PC-9 (cell line): ENCODE results near the gene DAP3. TPM values are rescaled to one million over a fixed set of nuclear protein-coding genes. Genes with fewer than 3 reads are reported as not detected.
"Not testable (repeated sequence)": the region's sequence is repeated elsewhere in the genome, so short reads cannot be mapped to it uniquely, and the experiment has no call there.

Experiments
- BruUV-seq: library from RNA; stranded (reverse); fragments of 400-500 nt; replicated peaks from 2 replicates; lab custom pipeline; 2021; lab: Mats Ljungman, UMichigan
- CTCF ChIA-PET: fragments of 300-600 bp; sonication (Branson Sonifier 250); formaldehyde crosslinking; loops from one replicate; lab custom pipeline; 2022; ENCODE audit warnings: antibody characterized with exemption; lab: Charles Lee
- POLR2A ChIA-PET: fragments of 300-600 bp; sonication (Branson Sonifier 250); formaldehyde crosslinking; loops from one replicate; lab custom pipeline; 2022; ENCODE audit warnings: antibody characterized with exemption; ENCODE audit not compliant: unreplicated experiment; lab: Charles Lee
- DNase-seq, 2 experiments: peaks; one replicate each; pipeline versions ENCODE4 v3.0.0 to v3.0.0-alpha.2; 2015 to 2022; ENCODE audit warnings: mixed read lengths in 1 of 2
- H2AFZ ChIP-seq: fragments of 200-600 bp; sonication (generic); 2 replicates; pipeline ENCODE4 v1.8.1; 2017; ENCODE audit warnings: antibody characterized with exemption
- H3F3A ChIP-seq: fragments of 200-600 bp; sonication (generic); 2 replicates; pipeline ENCODE4 v1.8.1; 2017; ENCODE audit warnings: antibody characterized with exemption, mild to moderate bottlenecking, low read depth; ENCODE audit not compliant: insufficient read depth
- H3K27ac ChIP-seq: fragments of 200-600 bp; sonication (generic); 2 replicates; pipeline ENCODE4 v1.6.1; 2016; ENCODE audit warnings: mixed run types
- H3K27me3 ChIP-seq: fragments of 200-600 bp; sonication (generic); 2 replicates; pipeline ENCODE4 v1.6.1; 2016; ENCODE audit warnings: low read depth, mixed run types; ENCODE audit not compliant: insufficient read depth
- H3K36me3 ChIP-seq: fragments of 200-600 bp; sonication (generic); 2 replicates; pipeline ENCODE4 v1.6.1; 2016; ENCODE audit warnings: low read depth, mixed run types
- H3K4me1 ChIP-seq: fragments of 200-600 bp; sonication (generic); replicated peaks from 2 replicates; pipeline ENCODE4 v1.6.1; 2016; ENCODE audit warnings: mixed run types; ENCODE audit not compliant: insufficient read depth
- H3K4me2 ChIP-seq: fragments of 200-600 bp; sonication (generic); 2 replicates; pipeline ENCODE4 v1.6.1; 2017; ENCODE audit warnings: mixed run types
- H3K4me3 ChIP-seq: fragments of 200-600 bp; sonication (generic); 2 replicates; pipeline ENCODE4 v1.6.1; 2016; ENCODE audit warnings: mixed run types
- H3K79me2 ChIP-seq: fragments of 200-600 bp; sonication (generic); 2 replicates; pipeline ENCODE4 v1.6.1; 2017; ENCODE audit warnings: low read depth, mixed run types
- H3K9me2 ChIP-seq: fragments of 200-600 bp; sonication (generic); 2 replicates; pipeline ENCODE4 v1.8.1; 2017; ENCODE audit warnings: mild to moderate bottlenecking; ENCODE audit not compliant: insufficient read depth
- H3K9me3 ChIP-seq: fragments of 200-600 bp; sonication (generic); 2 replicates; pipeline ENCODE4 v1.8.1; 2016; ENCODE audit warnings: low read depth; ENCODE audit not compliant: insufficient read depth
- H4K20me1 ChIP-seq: fragments of 200-600 bp; sonication (generic); 2 replicates; pipeline ENCODE4 v1.8.1; 2017; ENCODE audit not compliant: insufficient read depth
- EZH2 ChIP-seq: fragments of 200-600 bp; sonication (generic); IDR thresholded peaks from 2 replicates; pipeline ENCODE4 v1.8.0; 2017; ENCODE audit warnings: antibody characterized with exemption, low read depth
- intact Hi-C: fragments of 100-400 bp; cut with micrococcal nuclease; formaldehyde crosslinking; loops from one replicate; pipeline ENCODE4 v1.10.0; 2022; ENCODE audit not compliant: unreplicated experiment
- total RNA-seq: library from RNA; stranded (reverse); gene quantifications from 2 replicates; pipeline ENCODE4 v1.2.3, GENCODE V29; 2021
- TF ChIP-seq, protein P1 (sequence below): fragments of 200-600 bp; sonication (generic); conservative IDR thresholded peaks from 2 replicates; pipeline ENCODE4 v1.6.1; 2017; ENCODE audit warnings: mixed run types, antibody characterized with exemption, mild to moderate bottlenecking, moderate library complexity

The DAP3 gene
- total RNA-seq, 1 experiment from 2014 or later = 111 TPM

DNA sequence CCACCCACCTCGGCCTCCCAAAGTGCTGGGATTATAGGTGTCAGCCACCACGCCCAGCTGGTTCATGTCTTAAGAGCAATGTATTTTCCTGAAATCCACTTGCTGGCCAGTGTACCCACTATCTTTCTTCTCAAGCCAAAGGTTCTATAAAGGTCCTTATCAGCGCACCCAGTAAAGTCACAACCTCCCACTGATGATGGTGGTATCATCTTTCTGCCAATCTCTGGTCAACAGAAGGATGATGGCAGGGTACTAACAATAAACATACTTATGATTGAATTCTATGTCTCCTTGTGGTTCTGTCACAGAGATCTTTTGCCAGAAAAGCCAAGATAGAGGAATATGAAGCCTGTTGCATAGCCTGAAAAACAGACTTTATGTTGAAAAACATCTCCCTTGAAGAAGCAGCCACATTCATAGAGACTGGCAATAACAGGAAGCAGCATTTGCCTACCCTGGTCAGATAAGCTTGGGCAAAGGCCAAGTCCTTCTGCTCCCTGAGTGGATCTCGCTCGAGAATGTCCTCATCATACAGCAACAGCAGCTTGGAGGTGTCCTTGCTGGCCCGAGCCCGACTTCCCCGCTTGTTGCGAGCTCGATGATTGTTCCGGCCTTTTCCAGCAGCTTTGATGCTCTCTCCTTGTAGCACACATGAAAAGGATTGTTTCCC lies 73.0 kb downstream of the DAP3 start:
- H3K27me3 ChIP-seq = no peaks in the 10 kb centered on the region
- no peak overlapping the region for H3K27ac ChIP-seq
- DNase-seq = no peak
- H3K36me3 ChIP-seq = peaks cover 35% of the 10 kb centered on the region
- peaks cover 42% of the 10 kb centered on the region for H3F3A ChIP-seq
- no peaks in the 10 kb centered on the region for H3K9me3 ChIP-seq
- intact Hi-C loops = no loop called here
- no peak overlapping the region for H3K4me2 ChIP-seq
- no peak overlapping the region for H3K4me3 ChIP-seq
- CTCF ChIA-PET = no interaction called here
- TF ChIP-seq EZH2 = no peak
- TF ChIP-seq, protein P1, sequence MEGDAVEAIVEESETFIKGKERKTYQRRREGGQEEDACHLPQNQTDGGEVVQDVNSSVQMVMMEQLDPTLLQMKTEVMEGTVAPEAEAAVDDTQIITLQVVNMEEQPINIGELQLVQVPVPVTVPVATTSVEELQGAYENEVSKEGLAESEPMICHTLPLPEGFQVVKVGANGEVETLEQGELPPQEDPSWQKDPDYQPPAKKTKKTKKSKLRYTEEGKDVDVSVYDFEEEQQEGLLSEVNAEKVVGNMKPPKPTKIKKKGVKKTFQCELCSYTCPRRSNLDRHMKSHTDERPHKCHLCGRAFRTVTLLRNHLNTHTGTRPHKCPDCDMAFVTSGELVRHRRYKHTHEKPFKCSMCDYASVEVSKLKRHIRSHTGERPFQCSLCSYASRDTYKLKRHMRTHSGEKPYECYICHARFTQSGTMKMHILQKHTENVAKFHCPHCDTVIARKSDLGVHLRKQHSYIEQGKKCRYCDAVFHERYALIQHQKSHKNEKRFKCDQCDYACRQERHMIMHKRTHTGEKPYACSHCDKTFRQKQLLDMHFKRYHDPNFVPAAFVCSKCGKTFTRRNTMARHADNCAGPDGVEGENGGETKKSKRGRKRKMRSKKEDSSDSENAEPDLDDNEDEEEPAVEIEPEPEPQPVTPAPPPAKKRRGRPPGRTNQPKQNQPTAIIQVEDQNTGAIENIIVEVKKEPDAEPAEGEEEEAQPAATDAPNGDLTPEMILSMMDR = no peak
- H3K9me2 ChIP-seq = no peaks in the 10 kb centered on the region
- POLR2A ChIA-PET = no interaction called here
- no TSS peak for BruUV-seq
- no peaks in the 10 kb centered on the region for H4K20me1 ChIP-seq
- H3K79me2 ChIP-seq = no peaks in the 10 kb centered on the region
- H3K4me1 ChIP-seq = peaks cover 25% of the 10 kb centered on the region
- H2AFZ ChIP-seq = no peak overlapping the region

DNA sequence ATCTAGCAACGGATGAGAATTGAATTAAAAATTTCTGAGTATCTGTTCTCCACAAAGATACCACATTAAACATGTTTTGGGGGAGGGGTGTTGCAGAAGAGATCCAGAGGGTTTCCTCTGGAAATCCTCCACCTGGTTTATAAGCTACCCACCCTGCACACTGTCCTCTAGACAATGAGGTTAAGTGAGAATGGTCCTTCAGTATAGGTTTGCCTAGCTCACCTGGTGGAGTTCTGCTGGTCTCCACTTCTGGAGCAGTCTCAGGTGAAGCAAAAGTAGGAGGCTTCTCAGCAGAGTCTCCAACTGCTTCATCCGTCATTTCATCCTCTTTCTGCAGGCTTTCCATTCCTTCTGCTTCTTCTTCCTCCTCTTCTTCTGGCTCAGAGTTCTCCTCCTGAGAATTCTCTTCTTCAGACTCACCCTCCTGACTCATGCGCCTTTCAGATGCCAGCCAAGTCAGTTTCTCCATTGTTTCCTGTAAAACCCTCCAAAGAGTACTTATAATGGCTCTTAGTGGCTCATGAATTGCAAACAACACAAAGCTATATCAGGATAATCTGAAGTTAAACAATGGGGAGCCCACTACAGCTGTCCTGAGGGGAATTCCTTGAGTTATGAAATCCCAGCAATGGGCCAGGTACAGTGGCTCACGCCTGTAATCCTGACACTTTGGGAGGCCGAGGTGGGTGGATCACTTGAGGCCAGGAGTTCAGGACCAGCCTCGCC lies 74.4 kb downstream of the DAP3 start:
- H3F3A ChIP-seq = peaks cover 42% of the 10 kb centered on the region
- H4K20me1 ChIP-seq, intact Hi-C loops, H3K9me2 ChIP-seq, H3K27me3 ChIP-seq, H3K79me2 ChIP-seq, H2AFZ ChIP-seq, H3K9me3 ChIP-seq, BruUV-seq, H3K4me3 ChIP-seq: not testable (repeated sequence)
- H3K4me1 ChIP-seq = peaks cover 25% of the 10 kb centered on the region
- POLR2A ChIA-PET = interaction anchor here (0.6 to 0.7 kb wide), 3 partner anchors 66 to 417 kb away, joined by 3 to 5 read pairs (median 3); no protein-coding TSS in a partner anchor
- peak overlapping the region; percentile 1; the same call in 1 of the 2 replicates for H3K4me2 ChIP-seq
- peaks cover 35% of the 10 kb centered on the region for H3K36me3 ChIP-seq
- H3K27ac ChIP-seq = peak overlapping the region; percentile 71
- CTCF ChIA-PET = interaction anchor here (1.0 kb wide), 1 partner anchor 738 kb away, joined by 4 read pairs; no protein-coding TSS in a partner anchor
- DNase-seq = peak; percentile 72 to 97

DNA sequence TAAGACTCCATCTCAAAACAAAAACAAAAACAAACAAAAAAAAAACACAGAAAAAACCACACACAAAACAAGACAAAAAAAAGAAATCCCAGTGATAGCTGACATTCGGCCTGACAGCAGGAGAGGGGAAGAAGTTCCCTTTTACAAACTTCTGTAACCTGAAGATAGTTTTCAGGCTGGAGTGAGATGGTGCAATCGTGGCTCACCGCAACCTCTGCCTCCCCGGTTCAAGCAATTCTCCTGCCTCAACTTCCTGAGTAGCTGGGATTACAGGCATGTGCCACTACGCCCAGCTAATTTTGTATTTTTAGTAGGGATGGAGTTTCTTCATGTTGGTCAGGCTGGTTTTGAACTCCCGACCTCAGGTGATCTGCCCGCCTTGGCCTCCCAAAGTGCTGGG lies 75.1 kb downstream of the DAP3 start:
- H3K9me2 ChIP-seq, H3K9me3 ChIP-seq, H2AFZ ChIP-seq, H4K20me1 ChIP-seq, H3K79me2 ChIP-seq, BruUV-seq, H3K27me3 ChIP-seq, intact Hi-C loops, DNase-seq, H3K4me3 ChIP-seq: not testable (repeated sequence)
- ChIA-PET CTCF (interaction anchor here (0.6 to 1.0 kb wide), 4 partner anchors 32 to 737 kb away, joined by 3 to 4 read pairs (median 4); no protein-coding TSS in a partner anchor), POLR2A (interaction anchor here (0.6 kb wide), 2 partner anchors 365 to 416 kb away, joined by 3 read pairs; no protein-coding TSS in a partner anchor)
- peaks cover 29% of the 10 kb centered on the region for H3K4me1 ChIP-seq
- peaks cover 47% of the 10 kb centered on the region for H3F3A ChIP-seq
- H3K27ac ChIP-seq = peak overlapping the region; percentile 71
- peak overlapping the region; percentile 1; the same call in 1 of the 2 replicates for H3K4me2 ChIP-seq
- peaks cover 40% of the 10 kb centered on the region for H3K36me3 ChIP-seq

DNA sequence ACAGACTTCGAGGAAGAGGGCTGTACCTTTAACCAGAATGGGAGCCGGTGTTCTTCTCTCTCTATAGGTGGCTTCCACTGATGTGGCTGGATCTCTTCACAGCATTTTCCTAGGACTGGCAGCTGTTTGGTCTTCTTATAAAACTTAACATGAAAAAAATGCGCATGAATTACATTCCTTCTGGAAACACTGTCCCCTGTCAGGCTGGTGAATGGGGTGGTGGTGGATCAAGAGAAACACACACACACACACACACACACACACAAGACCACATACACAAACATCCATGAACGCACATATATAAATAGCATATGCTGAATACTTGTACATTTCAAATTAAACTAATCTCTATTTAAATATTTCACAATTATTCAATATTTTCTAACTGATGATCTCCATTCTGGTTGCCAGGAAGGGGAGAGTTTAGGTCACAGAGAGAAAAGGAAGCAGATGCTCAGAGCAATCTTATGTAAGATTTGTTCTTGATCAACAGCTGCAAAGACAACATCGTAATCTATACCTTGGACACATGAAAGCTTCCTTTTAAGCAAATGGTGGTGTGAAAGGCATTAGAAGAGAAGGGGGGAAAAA lies 78.6 kb downstream of the DAP3 start:
- POLR2A ChIA-PET, intact Hi-C loops, H3K4me3 ChIP-seq, H3K9me3 ChIP-seq, H3K27ac ChIP-seq, H3K27me3 ChIP-seq, DNase-seq, H3K4me2 ChIP-seq, BruUV-seq, H4K20me1 ChIP-seq, H2AFZ ChIP-seq, H3K79me2 ChIP-seq, H3K9me2 ChIP-seq: not testable (repeated sequence)
- H3K4me1 ChIP-seq = peaks cover 19% of the 10 kb centered on the region
- peaks cover 39% of the 10 kb centered on the region for H3K36me3 ChIP-seq
- H3F3A ChIP-seq = peaks cover 39% of the 10 kb centered on the region
- CTCF ChIA-PET = interaction anchor here (0.6 kb wide), 1 partner anchor 222 kb away, joined by 3 read pairs; no protein-coding TSS in a partner anchor
